ENCODE results near the gene TMEM147.

Gene TMEM147

GRCh38 chr19:35545001-35545854 is at the start of gene TMEM147:
Gene TMEM147, plus strand, starts transcription at chr19:35545626. Its CDS starts 114 bp downstream, at chr19:35545740.
- peak; percentile 63 to 70 for DNase-seq (ENCODE audit: low read depth in 2 of 2)

GRCh38 chr19:35497406-35497805 is 48.0 kb upstream of the TMEM147 start:
- no peak for DNase-seq (ENCODE audit: low read depth in 2 of 2)

- DNase-seq (ENCODE audit: low read depth in 2 of 2): no peak
Observed at GRCh38 chr19:35498220-35498619, 47.2 kb upstream of the TMEM147 start.

- no peak for DNase-seq (ENCODE audit: low read depth in 2 of 2)
Observed at GRCh38 chr19:35498984-35499527, 46.4 kb upstream of the TMEM147 start.

GRCh38 chr19:35500611-35501010 is 44.8 kb upstream of the TMEM147 start:
- no peak for DNase-seq (ENCODE audit: low read depth in 2 of 2)

GRCh38 chr19:35501684-35502083 is 43.7 kb upstream of the TMEM147 start:
- DNase-seq (ENCODE audit: low read depth in 2 of 2): no peak

- no peak for DNase-seq (ENCODE audit: low read depth in 2 of 2)
Observed at GRCh38 chr19:35502751-35503150, 42.7 kb upstream of the TMEM147 start.

GRCh38 chr19:35506011-35506410 is 39.4 kb upstream of the TMEM147 start:
- DNase-seq (ENCODE audit: low read depth in 2 of 2): no peak

- no peak for DNase-seq (ENCODE audit: low read depth in 2 of 2)
Observed at GRCh38 chr19:35507561-35507960, 37.9 kb upstream of the TMEM147 start.

- no peak for DNase-seq (ENCODE audit: low read depth in 2 of 2)
Observed at GRCh38 chr19:35508129-35508528, 37.3 kb upstream of the TMEM147 start.

- DNase-seq (ENCODE audit: low read depth in 2 of 2): no peak
Observed at GRCh38 chr19:35509018-35509652, 36.3 kb upstream of the TMEM147 start.

- peak in 1 of 2 experiments; percentile 9 for DNase-seq (ENCODE audit: low read depth in 2 of 2)
Observed at GRCh38 chr19:35509861-35510625, 35.4 kb upstream of the TMEM147 start.

- DNase-seq (ENCODE audit: low read depth in 2 of 2): no peak
Observed at GRCh38 chr19:35510626-35510964, 34.8 kb upstream of the TMEM147 start.

- DNase-seq (ENCODE audit: low read depth in 2 of 2): no peak
Observed at GRCh38 chr19:35511337-35511736, 34.1 kb upstream of the TMEM147 start.

GRCh38 chr19:35512831-35513627 is 32.4 kb upstream of the TMEM147 start:
- no peak for DNase-seq (ENCODE audit: low read depth in 2 of 2)

- DNase-seq (ENCODE audit: low read depth in 2 of 2): peak in 1 of 2 experiments; percentile 7
Observed at GRCh38 chr19:35513628-35514281, 31.7 kb upstream of the TMEM147 start, which contains the start of gene DMKN. Gene DMKN, minus strand, starts transcription at chr19:35513649. Its CDS starts 174 bp downstream, at chr19:35513475.

- no peak for DNase-seq (ENCODE audit: low read depth in 2 of 2)
Observed at GRCh38 chr19:35514282-35514809, 31.1 kb upstream of the TMEM147 start.

- DNase-seq (ENCODE audit: low read depth in 2 of 2): no peak
Observed at GRCh38 chr19:35516310-35516709, 29.1 kb upstream of the TMEM147 start.

GRCh38 chr19:35517342-35517741 is 28.1 kb upstream of the TMEM147 start:
- no peak for DNase-seq (ENCODE audit: low read depth in 2 of 2)

- DNase-seq (ENCODE audit: low read depth in 2 of 2): peak; percentile 92 to 93
Observed at GRCh38 chr19:35518313-35518712, 27.1 kb upstream of the TMEM147 start.

Measured in fibroblast of skin of left quadriceps (primary cell).